ENCODE data around the gene PARP6.
A peak's percentile ranks its signal among the peaks of the same experiment; 100 is the strongest.

Gene PARP6

DNA sequence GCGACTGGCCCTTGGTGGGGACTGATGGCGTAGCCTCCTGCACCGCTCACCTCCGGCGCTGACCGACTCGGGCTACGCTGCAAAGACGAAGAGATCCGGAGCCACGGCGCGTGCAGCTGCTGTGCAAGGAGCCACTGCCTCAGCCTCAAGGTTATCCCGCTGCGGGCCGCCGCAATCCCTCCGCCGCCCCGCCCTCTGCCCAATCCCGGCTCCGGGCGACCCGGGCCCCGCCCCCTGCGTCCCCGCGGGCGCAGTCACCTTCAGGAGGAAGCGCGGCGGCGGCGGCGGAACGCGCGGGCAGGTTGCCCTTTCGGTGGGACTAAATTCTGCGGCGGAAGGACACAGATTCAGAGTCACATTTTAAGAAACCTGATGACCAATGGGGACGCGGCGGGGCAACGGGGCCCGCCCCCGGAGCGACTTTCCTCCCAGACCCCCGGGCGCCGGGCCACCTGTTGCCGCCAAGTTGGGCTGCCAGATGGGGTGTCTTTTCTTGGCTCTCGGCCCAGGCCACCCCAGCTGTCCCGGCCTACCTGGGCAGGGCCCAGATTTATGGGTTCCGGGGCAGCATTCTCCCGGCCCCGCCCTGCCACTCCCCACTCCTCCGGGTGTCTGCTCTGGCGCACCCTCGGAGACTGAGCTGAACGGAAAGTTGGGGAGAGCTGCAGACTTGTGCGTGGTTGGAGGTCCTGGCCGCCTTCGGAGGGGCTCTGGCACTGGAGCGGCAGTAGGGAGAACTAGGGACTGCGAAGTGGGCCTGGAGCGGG lies 41.1 kb downstream of the PARP6 start, which contains the start of gene PKM:
PKM (minus strand) TSS at position 125 of the 767 bp plus-strand sequence. CDS start 12,093 bp downstream, outside the sequence.
- DNase-seq: peak; percentile 82

DNA sequence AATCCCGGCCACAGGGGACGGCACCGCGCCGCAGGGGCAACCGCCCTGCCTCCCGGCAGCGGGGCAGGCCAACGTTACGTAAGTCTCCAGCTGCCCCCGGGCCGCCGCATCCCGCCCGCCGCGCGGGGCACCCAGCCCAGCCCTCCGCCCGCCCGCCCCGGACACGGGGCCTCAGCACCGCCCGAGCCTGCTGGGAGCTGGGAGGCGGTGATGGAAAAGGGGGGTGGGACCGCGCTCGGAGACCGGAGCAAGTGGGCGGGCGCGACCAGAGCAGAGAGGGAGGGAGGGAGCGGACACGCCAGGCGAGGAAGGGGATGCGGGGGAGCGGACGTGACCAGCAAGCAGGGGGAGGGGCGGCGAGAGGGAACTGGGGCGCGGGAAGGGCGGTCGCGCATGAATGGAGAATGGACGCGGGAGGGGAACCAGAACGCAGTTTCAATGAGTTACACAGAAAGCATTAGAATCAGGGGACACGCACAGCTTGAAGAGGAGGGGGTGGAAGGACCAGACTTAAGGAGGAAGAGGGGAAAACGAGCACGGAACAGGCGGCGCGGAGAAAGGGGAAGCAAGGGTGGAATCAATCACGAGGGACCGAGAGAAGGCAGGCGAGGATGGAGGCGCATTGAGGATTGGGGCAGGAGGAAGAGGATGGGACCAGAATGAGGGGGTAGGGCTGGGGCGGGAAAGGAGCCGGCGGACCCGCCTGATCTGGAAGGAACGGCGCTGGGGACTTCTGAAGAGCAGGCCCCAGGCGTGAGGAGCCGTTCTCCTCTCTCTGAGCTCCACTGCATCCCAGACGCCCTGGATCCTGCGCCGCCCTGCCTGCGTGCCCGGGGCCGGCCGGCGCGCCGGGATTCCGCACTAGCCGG lies 41.9 kb downstream of the PARP6 start:
- DNase-seq: peak; percentile 36

DNA sequence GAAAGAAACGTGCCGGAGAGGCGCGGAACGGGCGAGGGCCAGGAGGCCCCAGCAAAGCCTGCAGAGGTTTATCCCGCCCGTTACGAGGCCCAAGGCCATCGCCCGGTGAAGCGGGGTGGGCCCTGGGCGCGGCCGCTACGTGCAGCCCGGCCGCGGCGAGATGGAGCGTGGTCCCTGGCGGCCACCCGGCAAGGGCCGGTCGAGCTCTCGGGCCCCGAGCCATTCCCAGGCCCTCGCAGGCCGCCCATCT lies 42.5 kb downstream of the PARP6 start:
- no peak for DNase-seq

DNA sequence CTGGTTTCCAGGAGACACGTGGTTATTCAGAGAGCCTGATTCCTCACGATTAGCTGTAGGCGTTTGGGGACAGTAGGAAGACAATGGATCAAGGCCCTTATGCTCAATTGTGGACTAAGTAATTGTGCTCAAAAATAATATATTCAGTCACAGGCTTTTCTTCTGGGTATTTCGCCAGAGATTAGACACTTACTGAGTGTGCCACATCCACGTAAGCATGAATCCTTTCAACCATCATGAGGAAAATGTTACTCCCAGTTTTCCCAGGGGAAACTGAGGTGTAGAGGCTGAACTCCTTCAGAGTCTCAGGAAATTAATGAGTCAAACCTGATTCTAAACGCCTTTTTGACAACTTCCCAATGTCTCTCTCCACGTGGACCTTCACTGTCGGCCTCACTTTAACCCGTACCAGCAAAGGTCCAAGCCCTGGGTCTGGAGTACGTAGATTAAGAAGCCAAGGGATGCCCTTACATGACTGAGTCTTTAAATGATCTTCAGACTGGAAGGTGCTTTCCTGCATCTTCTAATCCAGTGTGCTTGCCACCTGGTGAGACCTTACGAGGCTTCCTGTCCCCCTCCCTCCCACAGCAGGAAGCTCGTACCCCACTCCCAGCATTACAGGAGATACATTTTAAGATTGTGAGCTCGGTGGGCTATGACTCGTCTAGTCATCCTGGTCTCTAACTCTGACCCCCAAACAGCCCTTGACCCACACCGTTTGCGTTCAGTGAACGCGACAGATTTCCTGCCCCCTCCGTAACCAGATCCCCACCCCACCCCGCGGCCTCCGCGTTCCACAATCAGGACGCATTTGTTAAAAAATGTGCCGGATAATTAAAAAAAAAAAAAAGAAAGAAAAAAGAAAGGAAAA lies 43.0 kb downstream of the PARP6 start:
- DNase-seq: no peak

DNA sequence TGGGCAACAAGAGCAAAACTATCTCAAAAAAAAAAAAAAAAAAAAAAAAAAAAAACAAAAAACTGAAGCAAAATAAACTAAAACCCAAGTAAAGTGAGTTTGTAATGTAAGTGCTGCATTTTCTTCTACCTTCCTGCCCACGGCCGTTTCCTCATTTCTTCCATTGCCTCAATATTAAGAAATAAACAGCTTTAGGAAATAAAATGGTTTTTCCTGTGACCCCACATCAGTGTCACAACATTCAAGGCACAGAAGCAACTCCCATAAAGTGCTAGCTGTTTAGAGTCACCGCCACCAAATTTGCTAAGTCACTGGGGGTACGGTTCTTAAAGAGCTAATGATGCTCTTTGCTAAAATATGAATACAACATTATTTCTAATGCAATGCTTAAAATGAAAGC lies 44.6 kb downstream of the PARP6 start:
- DNase-seq: no peak

DNA sequence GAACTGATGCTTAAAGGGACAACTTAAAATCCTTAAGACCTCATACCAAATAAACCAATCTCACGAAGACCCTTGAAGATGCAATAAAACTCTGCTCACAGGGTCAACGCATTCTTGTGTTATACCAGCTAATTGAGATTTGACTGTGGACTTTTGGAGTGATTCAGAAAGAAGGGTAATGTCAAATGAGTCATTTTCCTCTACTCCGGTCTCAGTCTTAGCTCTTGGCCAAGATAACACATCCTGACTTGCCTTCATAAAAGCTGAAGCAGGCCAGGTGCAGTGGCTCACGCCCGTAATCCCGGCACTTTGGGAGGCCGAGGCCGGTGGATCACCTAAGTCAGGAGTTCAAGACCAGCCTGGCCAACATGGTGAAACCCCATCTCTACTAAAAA lies 45.2 kb downstream of the PARP6 start:
- DNase-seq: no peak

DNA sequence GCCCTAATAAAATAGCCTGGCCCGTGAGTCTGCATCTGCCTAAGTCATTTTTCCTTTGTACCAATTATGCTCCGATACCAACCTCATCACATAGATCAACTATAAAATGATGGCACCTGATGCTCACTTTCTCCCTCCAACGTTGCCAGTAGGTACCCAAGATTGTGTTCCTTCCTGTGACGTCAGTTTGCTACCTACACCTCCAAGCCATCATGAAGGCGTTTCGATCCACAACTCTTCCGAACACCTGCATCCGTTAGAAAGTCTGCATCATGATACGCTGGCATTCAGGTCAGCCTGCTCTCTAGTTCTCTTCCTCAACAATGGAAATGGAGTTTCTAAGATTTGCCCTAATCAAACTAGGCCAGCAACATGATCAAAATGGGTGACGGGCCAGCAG lies 49.1 kb downstream of the PARP6 start:
- no peak for DNase-seq

DNA sequence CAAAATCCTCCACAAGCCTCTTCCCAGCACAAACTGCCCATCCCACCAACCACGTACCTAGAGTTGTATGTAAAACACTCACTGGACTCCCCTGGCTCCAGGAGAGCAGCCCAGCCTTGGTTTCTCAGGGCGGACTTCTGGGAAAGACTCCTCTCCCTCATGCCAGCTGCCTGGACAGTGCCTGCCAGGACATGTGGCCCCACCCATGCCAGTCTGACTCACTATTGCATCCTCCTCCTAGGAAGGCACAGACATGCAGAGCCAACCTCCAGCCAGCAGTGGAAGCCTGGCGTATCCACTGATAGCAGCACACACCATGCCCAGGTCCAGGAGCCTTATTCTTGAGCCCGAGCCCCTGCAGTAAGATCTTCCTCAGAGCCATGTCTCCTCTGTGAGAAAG lies 50.0 kb downstream of the PARP6 start:
- DNase-seq: no peak

DNA sequence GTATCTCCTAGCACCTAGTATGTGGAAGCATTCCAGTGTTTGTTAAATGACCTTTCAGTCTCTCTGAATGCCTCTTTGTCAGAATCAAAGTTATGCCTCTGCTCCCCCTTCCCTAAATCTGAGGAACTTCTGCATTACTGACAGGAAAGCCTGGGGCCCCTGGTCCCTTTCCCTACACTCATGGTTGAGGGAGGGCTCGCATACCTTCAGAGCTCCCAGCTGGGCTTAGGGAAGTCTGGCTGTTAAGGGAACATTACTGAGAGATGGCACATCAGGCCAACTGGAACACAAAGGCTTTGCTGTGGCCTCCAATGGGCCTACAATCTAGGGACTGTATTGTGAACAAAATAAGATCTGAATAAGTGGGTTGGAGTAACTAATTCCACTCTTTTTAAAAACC lies 51.7 kb downstream of the PARP6 start:
- no peak for DNase-seq

DNA sequence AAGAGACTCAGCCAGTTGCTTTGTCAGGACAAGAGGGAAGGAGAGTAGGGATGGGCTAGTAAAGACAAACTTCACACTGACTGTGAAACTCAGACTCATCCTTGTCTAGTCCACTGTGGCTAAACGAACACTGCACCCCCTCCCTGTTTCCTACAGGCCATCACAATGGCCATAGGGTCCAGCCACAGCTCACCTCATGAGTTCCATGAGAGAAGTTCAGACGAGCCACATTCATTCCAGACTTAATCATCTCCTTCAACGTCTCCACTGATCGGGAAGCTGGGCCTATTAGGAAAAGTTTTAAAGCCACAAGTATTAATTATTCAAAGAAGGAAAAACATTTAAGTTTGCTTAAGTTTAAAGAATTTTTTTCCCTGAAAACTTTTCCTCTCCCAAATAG lies 55.1 kb downstream of the PARP6 start:
- no peak for DNase-seq

DNA sequence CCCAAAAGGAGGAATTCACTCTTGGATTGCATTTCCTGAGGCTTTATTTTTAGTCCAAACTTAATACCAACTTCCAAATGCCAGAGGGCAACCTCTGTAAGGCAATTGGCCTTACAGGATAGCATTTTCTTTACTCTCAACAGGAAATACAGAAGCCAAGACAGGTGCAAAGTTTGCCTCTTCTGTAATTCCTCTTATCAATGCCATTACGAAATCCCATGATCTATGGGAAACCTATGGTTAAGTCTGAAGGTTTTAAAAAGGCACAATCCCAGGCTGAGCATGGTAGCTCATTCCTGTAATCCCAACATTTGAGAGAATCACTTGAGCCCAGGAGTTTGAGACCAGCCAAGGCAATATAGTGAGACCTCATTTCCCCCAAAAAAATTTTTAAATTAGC lies 56.3 kb downstream of the PARP6 start:
- DNase-seq: no peak

DNA sequence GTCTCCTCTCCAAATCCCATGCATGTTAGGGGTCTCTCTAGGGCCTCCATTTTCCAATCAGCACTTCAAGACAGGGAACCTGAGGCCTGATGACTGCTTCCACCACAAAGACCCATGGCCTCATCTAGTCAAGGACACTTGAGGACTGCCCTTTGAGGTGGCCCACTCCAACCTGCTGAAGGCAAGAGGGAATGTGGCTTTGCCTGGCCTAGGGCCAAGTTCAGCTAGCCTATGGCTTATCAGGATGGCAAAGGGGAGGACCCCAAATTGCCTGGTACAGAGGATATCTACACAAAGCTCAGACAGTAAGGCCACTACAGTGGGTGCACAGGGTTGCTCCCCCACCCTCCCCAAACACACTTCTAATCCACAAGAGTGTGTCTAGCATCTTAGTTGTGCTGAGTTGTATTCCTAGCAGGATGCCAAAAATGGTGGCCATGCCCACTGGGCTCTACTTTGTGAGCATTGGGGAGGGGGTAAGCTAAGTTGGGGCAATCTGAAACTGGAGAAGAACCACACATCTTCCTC lies 64.7 kb downstream of the PARP6 start:
- DNase-seq: no peak

DNA sequence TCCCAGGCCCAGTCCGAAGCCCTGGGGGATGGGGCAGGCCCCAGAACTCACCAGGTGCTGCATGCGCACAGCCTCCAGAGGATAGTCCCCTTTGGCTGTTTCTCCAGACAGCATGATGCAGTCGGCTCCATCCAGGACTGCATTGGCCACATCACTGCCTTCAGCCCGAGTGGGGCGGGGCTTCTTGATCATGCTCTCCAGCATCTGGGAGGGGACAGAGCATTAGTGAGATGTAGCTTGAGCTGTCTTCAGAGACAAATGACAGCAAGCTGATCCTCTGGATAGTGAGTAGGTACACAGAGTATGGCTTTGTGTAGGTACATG lies 65.7 kb downstream of the PARP6 start:
- no peak for DNase-seq

DNA sequence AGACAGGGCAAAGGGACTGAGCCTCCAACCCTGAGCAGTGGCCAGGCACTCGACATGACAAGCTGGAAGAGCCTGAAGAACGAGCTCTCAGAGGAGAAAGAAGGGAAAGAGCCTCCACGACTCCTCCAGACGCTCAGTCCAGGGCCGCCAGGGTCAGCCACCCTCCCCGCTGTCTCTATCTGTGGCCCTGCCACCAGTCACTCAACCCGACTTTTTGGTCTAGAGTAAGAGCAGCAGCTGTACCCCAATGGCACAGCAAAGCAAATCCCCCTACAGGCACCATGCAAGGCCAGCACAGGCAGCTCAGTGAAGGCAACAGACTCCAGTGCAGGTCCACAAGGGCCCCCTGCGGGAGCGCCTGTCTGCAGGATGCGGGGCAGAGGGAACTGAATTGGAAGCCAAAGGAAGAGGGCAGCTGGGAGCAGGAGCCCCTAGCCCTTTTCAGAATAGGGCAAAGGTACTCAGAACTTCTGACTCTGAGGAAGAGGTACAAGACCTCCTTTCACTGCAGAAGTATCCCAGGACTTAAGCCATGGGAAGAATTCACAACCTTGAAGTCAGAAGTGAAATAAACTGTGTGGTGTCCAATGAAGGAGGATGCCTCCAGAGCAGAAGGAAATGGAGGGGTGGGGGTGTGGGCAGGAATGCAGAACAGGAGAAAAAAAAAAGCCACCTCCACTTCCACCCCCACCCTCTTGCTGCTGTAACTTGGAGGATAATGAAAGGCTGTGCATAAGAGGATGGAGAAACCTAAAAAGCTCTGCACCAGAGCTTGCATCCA lies 66.3 kb downstream of the PARP6 start:
- no peak for DNase-seq

DNA sequence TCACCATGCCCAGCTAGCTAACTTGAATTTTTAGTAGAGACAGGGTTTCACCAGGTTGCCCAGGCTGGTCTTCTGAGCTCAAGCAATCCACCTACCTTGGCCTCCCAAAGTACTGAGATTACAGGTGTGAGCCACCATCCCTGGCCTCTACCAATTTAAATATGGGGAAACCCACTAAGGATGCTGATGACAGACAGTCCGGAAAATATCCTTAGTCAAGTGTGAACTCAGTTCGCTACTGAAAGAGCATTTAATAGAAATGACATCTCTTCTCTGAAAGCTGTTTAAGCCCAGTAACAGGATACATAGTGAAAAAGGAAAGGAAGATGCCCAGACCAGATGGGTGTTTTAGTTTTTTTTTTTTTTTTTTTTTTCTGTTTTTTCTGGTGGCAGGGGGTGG lies 67.1 kb downstream of the PARP6 start:
- no peak for DNase-seq

DNA sequence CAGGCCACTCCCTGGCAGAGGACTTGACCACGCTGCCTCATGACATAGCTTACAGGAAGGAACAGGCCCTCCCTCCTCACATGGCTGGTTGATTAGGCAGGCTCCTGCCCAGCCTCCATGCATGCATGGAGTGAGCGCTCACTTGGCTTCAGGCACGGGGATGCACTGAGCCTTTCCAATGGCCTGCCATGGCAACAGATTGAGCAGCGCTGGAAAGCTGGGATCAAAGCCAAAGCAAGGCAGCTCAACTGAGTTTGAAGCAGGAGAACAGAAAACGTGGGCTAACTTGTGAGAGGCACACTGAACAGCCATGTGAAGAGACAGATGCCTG lies 68.9 kb downstream of the PARP6 start:
- peak; percentile 72 for DNase-seq

DNA sequence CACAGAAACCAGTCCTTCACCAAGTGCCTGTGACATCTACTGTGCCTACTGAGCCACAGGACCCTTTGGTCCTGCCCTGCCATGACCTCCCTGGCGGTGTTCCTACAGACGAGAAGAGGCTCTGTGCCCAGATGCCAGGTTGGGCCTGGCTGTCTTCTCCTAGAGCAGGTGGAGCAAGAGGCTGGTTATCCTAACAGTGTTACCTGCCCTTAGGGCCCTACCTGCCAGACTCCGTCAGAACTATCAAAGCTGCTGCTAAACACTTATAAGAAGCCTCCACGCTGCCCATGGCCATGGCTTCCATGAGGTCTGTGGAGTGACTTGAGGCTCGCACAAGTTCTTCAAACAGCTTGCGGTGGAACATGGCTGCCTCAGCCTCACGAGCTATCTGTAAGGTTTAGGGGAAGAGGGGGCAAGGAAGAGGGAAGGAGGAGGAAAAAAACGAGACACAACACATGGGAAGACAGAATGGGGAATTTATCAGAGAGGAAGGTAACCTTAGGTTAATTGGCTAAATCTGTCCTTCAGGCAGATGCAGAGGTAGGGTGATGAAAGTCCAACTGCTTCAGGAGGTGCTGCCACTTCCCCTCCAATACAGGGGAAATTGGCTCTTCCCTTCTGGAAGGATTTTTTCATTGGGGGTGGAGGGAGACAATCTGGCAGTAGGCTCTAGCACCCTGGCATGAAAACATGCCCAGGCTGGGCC lies 69.4 kb downstream of the PARP6 start:
- no peak for DNase-seq

DNA sequence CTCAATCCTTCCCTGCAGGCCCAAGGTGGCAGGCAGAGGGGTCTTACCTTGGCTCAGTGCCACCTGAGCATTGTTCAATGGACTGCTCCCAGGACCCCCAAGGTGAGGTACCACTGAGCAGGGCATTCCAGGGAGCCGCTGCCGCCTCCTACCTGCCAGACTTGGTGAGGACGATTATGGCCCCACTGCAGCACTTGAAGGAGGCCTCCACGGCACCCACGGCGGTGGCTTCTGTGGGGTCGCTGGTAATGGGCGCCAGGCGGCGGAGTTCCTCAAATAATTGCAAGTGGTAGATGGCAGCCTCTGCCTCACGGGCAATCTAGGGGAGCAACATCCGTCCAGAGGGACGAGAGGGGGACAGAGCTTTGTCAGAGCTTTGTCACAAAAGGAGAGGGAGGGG lies 70.1 kb downstream of the PARP6 start:
- no peak for DNase-seq

DNA sequence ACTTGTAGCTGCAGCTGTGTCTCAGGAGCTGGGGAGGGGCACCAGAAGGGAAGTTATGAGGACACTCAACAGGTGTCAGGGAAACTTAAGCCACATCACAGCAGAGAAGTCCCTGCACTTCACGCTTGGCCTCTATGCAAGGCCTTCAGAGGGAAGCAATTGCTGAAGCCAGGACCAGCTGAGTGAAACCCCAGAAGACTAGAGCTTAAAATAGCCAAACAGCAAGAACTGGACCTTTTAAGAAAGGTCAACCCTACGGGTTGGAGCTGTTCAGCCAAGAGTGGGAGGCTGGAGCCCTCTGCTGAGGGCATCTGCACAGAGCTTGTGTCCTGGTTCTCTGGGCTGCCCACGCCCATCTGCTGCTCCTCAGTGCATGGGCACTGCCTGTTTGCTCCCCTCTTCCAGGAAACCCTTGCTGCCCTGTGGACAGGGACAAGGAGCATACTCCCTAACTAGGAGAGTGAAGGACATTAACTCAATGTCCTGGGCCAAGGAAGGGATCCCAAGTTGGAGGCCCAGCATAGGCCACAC lies 70.9 kb downstream of the PARP6 start:
- DNase-seq: no peak

DNA sequence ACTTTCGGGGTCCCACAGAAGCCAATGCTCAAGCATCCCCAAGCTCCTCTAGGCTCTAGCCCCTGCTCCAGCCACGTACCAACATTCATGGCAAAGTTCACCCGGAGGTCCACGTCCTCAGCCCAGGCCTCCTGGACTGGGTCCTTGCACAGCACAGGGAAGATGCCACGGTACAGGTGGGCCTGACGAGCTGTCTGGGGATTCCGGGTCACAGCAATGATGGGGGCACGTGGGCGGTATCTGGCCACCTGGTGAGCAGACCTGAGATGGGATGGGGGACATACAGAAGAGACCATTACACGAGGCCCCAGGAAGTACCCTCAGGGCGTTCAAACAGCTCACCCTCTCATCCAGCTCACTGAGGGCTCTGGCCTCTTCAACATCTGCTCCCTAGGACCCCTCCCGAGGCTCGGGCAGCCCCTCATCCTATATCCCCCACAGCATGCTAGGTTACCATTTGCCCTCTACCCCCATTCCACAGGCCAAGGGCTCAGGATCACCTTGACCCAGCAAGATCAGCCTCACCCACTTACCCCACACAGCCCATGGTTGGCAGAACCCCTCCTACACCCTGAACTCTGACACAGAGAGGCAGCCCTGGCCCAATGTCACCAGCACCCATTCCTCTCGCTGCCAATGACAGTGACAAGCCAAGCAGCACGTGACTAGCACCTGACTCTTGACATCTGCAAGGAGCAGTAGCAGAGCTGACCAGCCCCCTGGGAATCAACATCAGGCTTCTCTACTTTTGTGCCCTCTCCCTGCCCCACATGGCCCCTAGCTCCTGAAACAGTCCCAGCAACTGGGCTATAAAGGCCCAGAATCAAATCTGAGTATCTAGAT lies 71.7 kb downstream of the PARP6 start:
- no peak for DNase-seq

DNA sequence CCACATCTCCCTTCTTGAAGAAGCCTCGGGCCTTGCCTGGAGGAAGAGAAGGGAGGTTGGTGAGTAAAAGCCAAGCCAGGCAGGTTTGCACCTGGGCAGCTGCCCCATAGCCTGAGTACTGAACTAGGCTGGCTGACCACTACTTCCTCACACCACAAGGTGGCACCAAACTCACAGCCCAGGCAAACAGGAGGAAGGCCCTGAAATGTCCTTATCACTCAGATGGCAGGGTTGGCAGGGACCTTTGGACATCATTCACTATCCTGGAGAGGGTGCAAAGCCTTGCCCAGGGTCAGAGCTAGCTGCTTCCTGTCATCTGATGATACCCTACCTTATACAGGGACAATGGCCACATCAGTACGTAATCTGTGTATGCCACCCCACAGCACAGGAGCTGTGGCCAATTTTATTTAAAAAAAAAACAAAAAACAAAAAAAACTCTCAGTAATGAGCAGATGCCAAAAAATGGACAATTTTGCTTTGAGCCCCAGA lies 72.6 kb downstream of the PARP6 start:
- DNase-seq: peak; percentile 44
